SK-N-SH treated with all-trans-retinoic acid at 6 μM for 48 hours (cell line): ENCODE results near the gene PARD3B.

Experiments used
- BACH2 ChIP-seq: fragments of 250-450 bp; sonication (Bioruptor Pico); IDR thresholded peaks from 2 replicates; pipeline ENCODE4 v1.9.0; 2021; ENCODE audit warnings: mild to moderate bottlenecking, borderline replicate concordance
- OSR1 ChIP-seq: fragments of 250-450 bp; sonication (Bioruptor Pico); IDR thresholded peaks from 2 replicates; pipeline ENCODE4 v1.8.0; 2022; ENCODE audit warnings: moderate library complexity, mild to moderate bottlenecking, inconsistent platforms
- PATZ1 ChIP-seq: fragments of 250-450 bp; sonication (Bioruptor Pico); IDR thresholded peaks from 2 replicates; pipeline ENCODE4 v1.8.0; 2020; ENCODE audit warnings: mild to moderate bottlenecking, moderate library complexity, borderline replicate concordance
- POU6F1 ChIP-seq: fragments of 250-450 bp; sonication (Bioruptor Pico); IDR thresholded peaks from 2 replicates; pipeline ENCODE4 v1.8.0; 2021; ENCODE audit warnings: low read depth, mild to moderate bottlenecking, moderate library complexity, borderline replicate concordance
- RARB ChIP-seq: fragments of 250-450 bp; sonication (Bioruptor Pico); IDR thresholded peaks from 2 replicates; pipeline ENCODE4 v1.8.0; 2021; ENCODE audit warnings: mild to moderate bottlenecking, moderate library complexity
- TCF4 ChIP-seq: fragments of 250-450 bp; sonication (Bioruptor Pico); IDR thresholded peaks from 2 replicates; pipeline ENCODE4 v1.8.0; 2021; ENCODE audit warnings: mild to moderate bottlenecking, moderate library complexity, borderline replicate concordance
- ZFP3 ChIP-seq: fragments of 250-450 bp; sonication (Bioruptor Pico); IDR thresholded peaks from 2 replicates; pipeline ENCODE4 v1.5.0; 2020; ENCODE audit warnings: mild to moderate bottlenecking, moderate library complexity
- ZNF565 ChIP-seq: fragments of 450-650 bp; formaldehyde crosslinking; conservative IDR thresholded peaks from 2 replicates; pipeline ENCODE4 v1.5.0; 2020; ENCODE audit warnings: low read depth, mild to moderate bottlenecking, moderate library complexity
- ZNF70 ChIP-seq: fragments of 450-650 bp; formaldehyde crosslinking; IDR thresholded peaks from 2 replicates; pipeline ENCODE4 v1.5.0; 2020; ENCODE audit warnings: mild to moderate bottlenecking, moderate library complexity
- ZNF8 ChIP-seq: fragments of 450-650 bp; formaldehyde crosslinking; IDR thresholded peaks from 2 replicates; pipeline ENCODE4 v1.5.0; 2020; ENCODE audit warnings: mild to moderate bottlenecking, moderate library complexity

GRCh38 chr2:205484215-205484614 lies 938.9 kb downstream of the PARD3B start:
- no peak for TF ChIP-seq OSR1 (CRISPR knock-in tag)
- TF ChIP-seq RARB (CRISPR knock-in tag): no peak
- no peak for TF ChIP-seq PATZ1 (CRISPR knock-in tag)
- no peak for TF ChIP-seq ZNF565
- TF ChIP-seq ZFP3 (CRISPR knock-in tag): no peak
- no peak for TF ChIP-seq TCF4 (CRISPR knock-in tag)
- TF ChIP-seq ZNF70: no peak
- TF ChIP-seq POU6F1 (CRISPR knock-in tag): no peak
- TF ChIP-seq BACH2 (CRISPR knock-in tag): no peak
- no peak for TF ChIP-seq ZNF8
